Neuron (in vitro differentiated cells): ENCODE data around the gene BACH2.

Experiments
- H2AFZ ChIP-seq: one replicate; pipeline ENCODE4 v1.6.1; 2013; ENCODE audit warnings: low read depth, mild to moderate bottlenecking, inconsistent platforms, low read length, moderate library complexity
- H3K27me3 ChIP-seq: one replicate; pipeline ENCODE4 v1.6.1; 2013; ENCODE audit warnings: low read length; ENCODE audit not compliant: insufficient read depth
- H3K36me3 ChIP-seq: one replicate; pipeline ENCODE4 v1.6.1; 2013; ENCODE audit warnings: low read length; ENCODE audit not compliant: insufficient read depth
- H3K4me1 ChIP-seq: one replicate; pipeline ENCODE4 v1.6.1; 2013; ENCODE audit warnings: low read length; ENCODE audit not compliant: insufficient read depth
- H3K4me3 ChIP-seq: 2 replicates; pipeline ENCODE4 v1.5.1; 2013; ENCODE audit warnings: mild to moderate bottlenecking, low read length, moderate library complexity
- H3K9me3 ChIP-seq: one replicate; pipeline ENCODE4 v1.6.1; 2013; ENCODE audit warnings: low read length

BACH2 gene

GRCh38 chr6:90261801-90262200, 34.8 kb downstream of the BACH2 start:
- H3K27me3 ChIP-seq: no peaks in the 10 kb centered on the region
- H3K4me1 ChIP-seq: no peaks in the 10 kb centered on the region
- peaks cover 9% of the 10 kb centered on the region for H3K9me3 ChIP-seq

DNA sequence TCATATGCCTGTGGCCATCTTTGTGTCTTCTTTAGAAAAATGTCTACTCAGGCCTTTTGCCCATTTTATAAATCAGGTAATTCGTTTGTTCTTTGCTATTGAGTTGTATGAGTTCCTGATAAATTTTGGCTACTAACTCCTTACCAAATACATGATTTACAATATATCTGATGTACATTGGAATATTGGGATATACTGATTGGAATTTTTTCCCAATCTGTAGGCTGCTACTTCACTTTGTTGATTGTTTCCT, 39.2 kb downstream of the BACH2 start:
- Histone ChIP-seq H2AFZ (no peak overlapping the region), H3K27me3 (no peaks in the 10 kb centered on the region), H3K36me3 (no peaks in the 10 kb centered on the region), H3K4me1 (no peaks in the 10 kb centered on the region), H3K4me3 (no peak overlapping the region), H3K9me3 (peaks cover 11% of the 10 kb centered on the region)

More at GRCh38 chr6:90261801-90262200, 34.8 kb downstream of the BACH2 start:
- Histone ChIP-seq H2AFZ (no peak overlapping the region), H3K4me3 (no peak overlapping the region), H3K36me3 (no peaks in the 10 kb centered on the region)

- Histone ChIP-seq H3K4me3 (no peak overlapping the region), H3K27me3 (no peaks in the 10 kb centered on the region), H3K36me3 (no peaks in the 10 kb centered on the region), H3K9me3 (peaks cover 7% of the 10 kb centered on the region), H2AFZ (no peak overlapping the region), H3K4me1 (no peaks in the 10 kb centered on the region)
Measured at GRCh38 chr6:90256698-90257485, 39.8 kb downstream of the BACH2 start.

DNA sequence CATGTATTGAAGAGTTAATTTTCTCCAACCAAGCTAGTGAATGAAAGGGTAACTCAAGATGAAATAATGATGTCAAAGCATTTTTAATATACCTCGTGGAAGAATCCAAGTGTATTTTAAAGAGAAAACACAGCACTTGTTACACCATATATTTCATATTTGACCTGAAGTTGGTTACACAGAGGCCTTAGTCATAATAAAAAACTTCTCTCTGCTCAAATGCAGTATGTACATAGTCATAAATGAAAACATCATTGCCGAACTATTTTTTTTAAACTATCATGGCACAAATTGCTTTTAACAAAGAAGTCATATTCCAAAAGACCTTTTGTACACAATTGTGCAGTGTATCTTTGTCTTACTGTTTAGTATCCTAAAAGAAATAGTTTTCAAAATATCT, 43.0 kb downstream of the BACH2 start:
- Histone ChIP-seq H3K36me3 (no peaks in the 10 kb centered on the region), H3K4me3 (no peak overlapping the region), H3K27me3 (no peaks in the 10 kb centered on the region), H2AFZ (no peak overlapping the region), H3K4me1 (no peaks in the 10 kb centered on the region), H3K9me3 (peaks cover 2% of the 10 kb centered on the region)

- Histone ChIP-seq H3K4me1 (no peaks in the 10 kb centered on the region), H3K27me3 (no peaks in the 10 kb centered on the region), H3K4me3 (no peak overlapping the region), H3K9me3 (peaks cover 2% of the 10 kb centered on the region), H3K36me3 (peaks cover 6% of the 10 kb centered on the region), H2AFZ (no peak overlapping the region)
Measured at GRCh38 chr6:90251295-90251992, 45.2 kb downstream of the BACH2 start.

DNA sequence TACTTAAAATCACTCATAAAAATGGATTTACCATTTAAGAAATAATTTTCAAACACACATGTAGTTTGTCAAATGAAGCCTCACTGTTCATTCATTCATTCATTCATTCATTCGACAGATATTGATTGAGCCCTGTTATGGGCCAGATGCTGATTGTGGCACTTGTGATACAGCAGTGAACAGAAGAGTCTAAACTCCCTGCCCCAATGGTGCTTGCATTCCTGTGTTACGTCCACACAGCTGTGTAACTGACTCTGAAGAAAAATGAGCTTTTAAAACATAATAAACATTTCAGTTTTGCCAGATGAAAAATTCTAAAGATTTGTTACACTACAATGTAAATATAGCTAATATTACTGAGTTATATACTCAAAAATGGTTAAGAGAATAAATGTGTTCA, 46.2 kb downstream of the BACH2 start:
- Histone ChIP-seq H3K9me3 (no peaks in the 10 kb centered on the region), H3K4me3 (no peak overlapping the region), H2AFZ (no peak overlapping the region), H3K27me3 (no peaks in the 10 kb centered on the region), H3K36me3 (peaks cover 6% of the 10 kb centered on the region), H3K4me1 (no peaks in the 10 kb centered on the region)

- H3K4me1 ChIP-seq: no peaks in the 10 kb centered on the region
- H3K4me3 ChIP-seq: no peak overlapping the region
- no peak overlapping the region for H2AFZ ChIP-seq
- H3K27me3 ChIP-seq: no peaks in the 10 kb centered on the region
- peaks cover 8% of the 10 kb centered on the region for H3K36me3 ChIP-seq
- H3K9me3 ChIP-seq: no peaks in the 10 kb centered on the region
Measured at GRCh38 chr6:90249458-90249857, 47.2 kb downstream of the BACH2 start.

DNA sequence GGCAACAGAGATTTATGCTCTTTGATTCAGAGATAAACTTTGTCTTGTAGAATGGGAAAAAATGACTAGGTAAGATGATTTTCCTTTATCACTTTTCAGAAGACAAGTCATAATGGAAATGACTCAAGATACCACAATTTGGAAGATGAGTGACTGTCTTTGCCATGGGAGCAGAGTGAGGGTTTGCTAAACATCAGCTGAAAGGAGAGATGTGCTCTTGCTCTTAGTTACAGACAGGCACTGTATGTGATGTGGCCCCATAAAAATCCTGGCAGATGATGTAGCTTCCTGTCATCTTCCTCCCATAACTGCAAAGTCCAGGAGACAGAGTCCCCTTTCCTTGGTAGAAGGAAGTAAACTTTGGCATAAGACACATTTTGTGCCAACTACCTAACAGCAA, 47.6 kb downstream of the BACH2 start:
- Histone ChIP-seq H3K36me3 (peaks cover 9% of the 10 kb centered on the region), H3K9me3 (no peaks in the 10 kb centered on the region), H2AFZ (no peak overlapping the region), H3K27me3 (no peaks in the 10 kb centered on the region), H3K4me1 (no peaks in the 10 kb centered on the region), H3K4me3 (no peak overlapping the region)

- Histone ChIP-seq H2AFZ (no peak overlapping the region), H3K4me1 (no peaks in the 10 kb centered on the region), H3K27me3 (no peaks in the 10 kb centered on the region), H3K4me3 (no peak overlapping the region), H3K36me3 (peaks cover 9% of the 10 kb centered on the region), H3K9me3 (no peaks in the 10 kb centered on the region)
Measured at GRCh38 chr6:90247262-90247661, 49.4 kb downstream of the BACH2 start.

- Histone ChIP-seq H3K4me1 (peaks cover 2% of the 10 kb centered on the region), H3K36me3 (peaks cover 3% of the 10 kb centered on the region), H3K27me3 (no peaks in the 10 kb centered on the region), H3K4me3 (no peak overlapping the region), H2AFZ (no peak overlapping the region), H3K9me3 (no peaks in the 10 kb centered on the region)
Measured at GRCh38 chr6:90241229-90241880, 55.3 kb downstream of the BACH2 start.

DNA sequence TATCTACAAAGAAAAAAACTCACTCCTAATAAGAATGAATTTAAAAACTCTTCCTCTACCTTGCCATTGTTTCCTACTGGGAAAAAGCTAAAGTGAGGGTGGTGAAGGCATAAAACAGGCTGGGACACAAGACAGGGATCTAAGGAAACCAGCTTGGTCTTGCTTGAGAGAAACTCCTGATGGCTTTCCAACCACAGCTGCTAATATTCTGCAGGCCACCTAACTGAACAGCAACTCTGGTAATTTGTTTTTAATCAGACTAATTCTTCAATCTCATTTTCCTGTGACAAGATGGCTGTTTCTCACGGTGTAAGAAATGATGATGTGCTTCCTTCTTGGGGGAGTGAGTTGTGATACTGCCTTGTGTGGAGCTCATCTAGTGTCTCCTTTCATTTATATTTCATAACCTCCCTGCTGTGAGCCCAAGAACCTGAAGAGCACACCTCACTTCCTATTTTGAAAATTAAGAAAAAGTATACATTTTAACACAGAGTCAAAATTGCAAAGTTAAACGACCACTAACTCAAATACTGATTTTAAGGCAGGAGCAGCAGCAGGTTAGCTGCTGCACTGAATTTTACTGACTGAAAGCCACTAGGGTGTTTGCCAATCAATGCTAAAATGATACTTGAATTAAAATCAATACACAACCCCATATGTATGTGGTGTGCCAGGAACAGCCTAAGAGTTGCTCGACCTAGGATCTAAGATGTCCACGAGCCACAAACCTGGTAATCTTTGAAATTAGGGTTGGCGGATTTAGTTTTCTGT, 58.0 kb downstream of the BACH2 start:
- no peaks in the 10 kb centered on the region for H3K27me3 ChIP-seq
- no peak overlapping the region for H3K4me3 ChIP-seq
- no peak overlapping the region for H2AFZ ChIP-seq
- H3K36me3 ChIP-seq: peaks cover 2% of the 10 kb centered on the region
- H3K4me1 ChIP-seq: peaks cover 2% of the 10 kb centered on the region
- no peaks in the 10 kb centered on the region for H3K9me3 ChIP-seq

DNA sequence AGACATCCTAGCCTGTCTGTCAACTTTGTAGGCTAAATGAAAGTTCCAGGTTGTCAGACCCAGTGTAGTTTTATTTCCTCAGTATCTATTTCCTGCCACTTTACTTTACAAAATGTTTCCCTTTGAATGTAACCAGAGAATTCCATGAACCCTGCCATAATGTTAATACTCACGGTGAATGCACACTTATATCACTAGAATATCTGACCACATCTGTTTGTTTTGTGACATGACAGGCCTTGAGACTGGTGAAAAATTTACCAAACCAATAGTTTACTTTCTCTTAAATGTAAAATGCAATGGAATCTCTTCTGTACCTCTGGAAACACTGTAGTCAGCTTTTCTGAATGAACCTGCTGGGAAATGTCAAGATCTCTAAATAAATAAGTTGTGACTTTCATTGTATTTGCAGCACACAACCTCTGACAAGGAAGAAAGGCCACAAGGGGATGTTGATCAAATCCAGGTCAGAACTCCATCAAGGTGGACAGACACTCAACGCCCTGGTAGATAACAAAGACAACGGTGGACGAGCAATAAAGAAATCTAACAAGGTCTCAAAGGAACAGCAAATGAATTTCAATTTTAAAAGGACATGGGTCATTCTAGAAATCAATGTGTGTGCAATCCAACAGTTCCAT, 59.2 kb downstream of the BACH2 start:
- H3K36me3 ChIP-seq: peaks cover 2% of the 10 kb centered on the region
- H3K9me3 ChIP-seq: no peaks in the 10 kb centered on the region
- H3K27me3 ChIP-seq: no peaks in the 10 kb centered on the region
- peaks cover 2% of the 10 kb centered on the region for H3K4me1 ChIP-seq
- no peak overlapping the region for H2AFZ ChIP-seq
- no peak overlapping the region for H3K4me3 ChIP-seq
